SK-N-SH (cell line): ENCODE data around the gene MBTPS2. TPM values are rescaled to one million over a fixed set of nuclear protein-coding genes. Genes with fewer than 3 reads are reported as not detected.

Source experiments
- CTCF ChIA-PET: fragments of 300-600, 350-600 bp; formaldehyde crosslinking; extraction: SDS; loops from one replicate; lab custom pipeline; 2021; lab: Yijun Ruan, JAX
- POLR2A ChIA-PET: fragments of 350-600 bp; sonication (Branson Sonifier 250); formaldehyde crosslinking; extraction: SDS; loops from one replicate; lab custom pipeline; 2020; ENCODE audit warnings: antibody characterized with exemption, inconsistent platforms; lab: Yijun Ruan, JAX
- DNase-seq: peaks from one replicate; pipeline ENCODE4 v3.0.0; 2012
- H2AFZ ChIP-seq: fragments of 200-600 bp; sonication (generic); 2 replicates; pipeline ENCODE4 v1.8.1; 2016; ENCODE audit warnings: antibody characterized with exemption, mild to moderate bottlenecking, low read depth
- H3F3A ChIP-seq: fragments of 200-600 bp; sonication (generic); replicated peaks from 2 replicates; pipeline ENCODE3; 2016; ENCODE audit warnings: antibody characterized with exemption, mild to moderate bottlenecking; ENCODE audit not compliant: insufficient read depth
- H3K27ac ChIP-seq, 2 experiments: fragments of 200-500 bp in 1 of 2; fragments of 200-600 bp in 1 of 2; sonication (Bioruptor generic) in 1 of 2; sonication (generic), shearing (Covaris generic) in 1 of 2; 2 replicates each; pipeline versions ENCODE4 v1.5.1 to v1.6.1; 2014 to 2016; ENCODE audit warnings: low read depth in 2 of 2, inconsistent platforms in 1 of 2, low read length in 1 of 2, mild to moderate bottlenecking in 1 of 2, mixed read lengths in 1 of 2
- H3K27me3 ChIP-seq: fragments of 200-600 bp; sonication (generic), shearing (Covaris generic); 2 replicates; pipeline ENCODE4 v1.6.1; 2016; ENCODE audit warnings: mixed run types; ENCODE audit not compliant: insufficient read depth
- H3K36me3 ChIP-seq, 2 experiments: fragments of 200-500 bp in 1 of 2; fragments of 200-600 bp in 1 of 2; sonication (Bioruptor generic) in 1 of 2; sonication (generic) in 1 of 2; replicated peaks in 1 of 2; 2 replicates each; pipeline versions ENCODE3 to v1.5.1; 2014 to 2016; ENCODE audit warnings: low read length in 1 of 2, mild to moderate bottlenecking in 1 of 2; ENCODE audit not compliant: insufficient read depth in 2 of 2, control insufficient read depth in 1 of 2
- H3K4me1 ChIP-seq, 2 experiments: fragments of 200-500 bp in 1 of 2; fragments of 200-600 bp in 1 of 2; sonication (Bioruptor generic) in 1 of 2; sonication (generic), shearing (Covaris generic) in 1 of 2; 2 replicates each; pipeline versions ENCODE4 v1.5.1 to v1.6.1; 2014 to 2016; ENCODE audit warnings: low read depth in 1 of 2, low read length in 1 of 2, mixed run types in 1 of 2; ENCODE audit not compliant: insufficient read depth in 2 of 2, control insufficient read depth in 1 of 2
- H3K4me2 ChIP-seq: fragments of 200-600 bp; sonication (generic), shearing (Covaris generic); 2 replicates; pipeline ENCODE4 v1.6.1; 2017; ENCODE audit warnings: mixed run types
- H3K4me3 ChIP-seq, 2 experiments: fragments of 200-500 bp in 1 of 2; fragments of 200-600 bp in 1 of 2; sonication (Bioruptor generic) in 1 of 2; sonication (generic), shearing (Covaris generic) in 1 of 2; 2 replicates each; pipeline versions ENCODE4 v1.5.1 to v1.8.1; 2014 to 2016; ENCODE audit warnings: low read depth in 2 of 2, inconsistent platforms in 1 of 2, low read length in 1 of 2, mild to moderate bottlenecking in 1 of 2, mixed read lengths in 1 of 2, moderate library complexity in 1 of 2
- H3K79me2 ChIP-seq: fragments of 200-600 bp; sonication (generic); 2 replicates; pipeline ENCODE4 v1.8.1; 2017; ENCODE audit warnings: mild to moderate bottlenecking; ENCODE audit not compliant: insufficient read depth
- H3K9ac ChIP-seq: fragments of 200-600 bp; sonication (generic); 2 replicates; pipeline ENCODE4 v1.6.1; 2017; ENCODE audit warnings: mixed run types
- H3K9me2 ChIP-seq: fragments of 200-600 bp; sonication (generic); 2 replicates; pipeline ENCODE4 v1.6.1; 2017; ENCODE audit warnings: mixed run types
- H3K9me3 ChIP-seq: fragments of 200-600 bp; sonication (generic); 2 replicates; pipeline ENCODE4 v1.6.1; 2017; ENCODE audit warnings: mixed run types, mild to moderate bottlenecking, moderate library complexity
- H4K20me1 ChIP-seq: fragments of 200-600 bp; sonication (generic); 2 replicates; pipeline ENCODE4 v1.6.1; 2017; ENCODE audit warnings: mild to moderate bottlenecking, mixed run types; ENCODE audit not compliant: insufficient read depth
- EZH2phosphoT487 ChIP-seq: fragments of 200-600 bp; sonication (generic); IDR thresholded peaks from 2 replicates; pipeline ENCODE4 v1.6.1; 2017; ENCODE audit warnings: low read depth, mixed run types, mild to moderate bottlenecking, antibody characterized with exemption, moderate library complexity, borderline replicate concordance
- FOSL2 ChIP-seq: IDR thresholded peaks from 2 replicates; pipeline ENCODE4 v1.4.0; 2012; ENCODE audit warnings: low read depth, mild to moderate bottlenecking, moderate library complexity, borderline replicate concordance
- FOXM1 ChIP-seq: IDR thresholded peaks from 2 replicates; pipeline ENCODE4 v1.4.0; 2012; ENCODE audit warnings: low read depth, mild to moderate bottlenecking
- GABPA ChIP-seq: IDR thresholded peaks from 2 replicates; pipeline ENCODE4 v1.4.0; 2012; ENCODE audit warnings: low read depth, mild to moderate bottlenecking
- GATA2 ChIP-seq: sonication (generic); formaldehyde crosslinking; IDR thresholded peaks from 2 replicates; pipeline ENCODE4 v1.5.0; 2020; ENCODE audit warnings: mild to moderate bottlenecking, missing genetic modification reagents
- MEF2A ChIP-seq: IDR thresholded peaks from 2 replicates; pipeline ENCODE4 v1.4.0; 2012; ENCODE audit warnings: low read depth, borderline replicate concordance
- MXI1 ChIP-seq: IDR thresholded peaks from 2 replicates; pipeline ENCODE4 v1.6.1; 2012; ENCODE audit warnings: mild to moderate bottlenecking, low read depth, low read length, improper control_type of control experiment
- RFX5 ChIP-seq: IDR thresholded peaks from 2 replicates; pipeline ENCODE4 v1.6.1; 2012; ENCODE audit warnings: mild to moderate bottlenecking, improper control_type of control experiment, low read length
- RXRA ChIP-seq: IDR thresholded peaks from 2 replicates; pipeline ENCODE4 v1.4.0; 2012; ENCODE audit warnings: low read depth, mild to moderate bottlenecking, borderline replicate concordance
- TEAD4 ChIP-seq: IDR thresholded peaks from 2 replicates; pipeline ENCODE4 v1.4.0; 2012; ENCODE audit warnings: mild to moderate bottlenecking, borderline replicate concordance; ENCODE audit not compliant: insufficient read depth
- YY1 ChIP-seq: IDR thresholded peaks from 2 replicates; pipeline ENCODE4 v1.4.0; 2012; ENCODE audit warnings: low read depth, mild to moderate bottlenecking
- WGBS: methylation state at CpG from one replicate; pipeline ENCODE4 v1.1.6; 2017; ENCODE audit warnings: low lambda C conversion rate; 5-methylcytosine and 5-hydroxymethylcytosine counted together
- polyA plus RNA-seq, 3 experiments: library from polyadenylated mRNA; depleted of rRNA; stranded (reverse); fragments of >200 nt; gene quantifications; 2 replicates each; pipeline ENCODE4 v1.2.3, GENCODE V29; 2012
- TF ChIP-seq, protein P1 (sequence below): IDR thresholded peaks from 2 replicates; pipeline ENCODE4 v1.6.1; 2012; ENCODE audit warnings: mild to moderate bottlenecking, low read depth, low read length, moderate library complexity
- TF ChIP-seq, protein P2 (sequence below): IDR thresholded peaks from 2 replicates; pipeline ENCODE4 v1.4.0; 2012; ENCODE audit warnings: low read depth, borderline replicate concordance
- TF ChIP-seq, protein P3 (sequence below): IDR thresholded peaks from 2 replicates; pipeline ENCODE4 v1.4.0; 2012; ENCODE audit warnings: low read depth

MBTPS2 gene
- polyA plus RNA-seq, 1 of the 3 experiments (the other 2 are of a cell fraction), result 21.6 TPM

DNA sequence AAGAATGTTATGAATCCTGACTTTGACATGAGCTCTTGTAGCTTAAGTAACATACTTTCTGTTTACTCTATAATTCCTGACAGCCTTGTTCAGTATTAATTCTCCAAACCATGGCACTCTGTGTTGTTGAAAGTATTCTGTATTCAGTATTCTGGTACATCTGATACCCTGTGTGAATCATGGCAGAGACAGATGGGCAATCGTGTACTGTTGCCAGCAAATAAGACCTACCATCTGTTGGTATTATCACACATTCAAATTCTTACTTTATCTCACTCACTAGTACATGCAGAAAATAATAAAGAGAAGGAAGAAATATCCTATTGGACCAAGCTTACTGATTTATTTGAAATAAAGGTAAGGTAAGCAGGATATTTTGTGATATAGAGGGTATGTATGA is 7.9 kb downstream of the MBTPS2 start:
- Histone ChIP-seq H3K27me3 (no peaks in the 10 kb centered on the region), H3K36me3 (peaks cover 55 to 59% of the 10 kb centered on the region in 2 experiments), H2AFZ (no peak overlapping the region), H3K4me3 (no peak overlapping the region), H3F3A (no peaks in the 10 kb centered on the region), H3K9me2 (no peaks in the 10 kb centered on the region), H3K27ac (no peak overlapping the region), H3K9me3 (no peaks in the 10 kb centered on the region), H3K9ac (no peak overlapping the region), H3K4me2 (no peak overlapping the region), H4K20me1 (no peaks in the 10 kb centered on the region), H3K79me2 (no peaks in the 10 kb centered on the region), H3K4me1 (no peaks in the 10 kb centered on the region)
- TF ChIP-seq RFX5 (no peak), GATA2 (CRISPR knock-in tag) (no peak), YY1 (no peak), MEF2A (no peak), EZH2phosphoT487 (no peak), TEAD4 (no peak), RXRA (no peak), FOSL2 (no peak)
- TF ChIP-seq, protein P1, sequence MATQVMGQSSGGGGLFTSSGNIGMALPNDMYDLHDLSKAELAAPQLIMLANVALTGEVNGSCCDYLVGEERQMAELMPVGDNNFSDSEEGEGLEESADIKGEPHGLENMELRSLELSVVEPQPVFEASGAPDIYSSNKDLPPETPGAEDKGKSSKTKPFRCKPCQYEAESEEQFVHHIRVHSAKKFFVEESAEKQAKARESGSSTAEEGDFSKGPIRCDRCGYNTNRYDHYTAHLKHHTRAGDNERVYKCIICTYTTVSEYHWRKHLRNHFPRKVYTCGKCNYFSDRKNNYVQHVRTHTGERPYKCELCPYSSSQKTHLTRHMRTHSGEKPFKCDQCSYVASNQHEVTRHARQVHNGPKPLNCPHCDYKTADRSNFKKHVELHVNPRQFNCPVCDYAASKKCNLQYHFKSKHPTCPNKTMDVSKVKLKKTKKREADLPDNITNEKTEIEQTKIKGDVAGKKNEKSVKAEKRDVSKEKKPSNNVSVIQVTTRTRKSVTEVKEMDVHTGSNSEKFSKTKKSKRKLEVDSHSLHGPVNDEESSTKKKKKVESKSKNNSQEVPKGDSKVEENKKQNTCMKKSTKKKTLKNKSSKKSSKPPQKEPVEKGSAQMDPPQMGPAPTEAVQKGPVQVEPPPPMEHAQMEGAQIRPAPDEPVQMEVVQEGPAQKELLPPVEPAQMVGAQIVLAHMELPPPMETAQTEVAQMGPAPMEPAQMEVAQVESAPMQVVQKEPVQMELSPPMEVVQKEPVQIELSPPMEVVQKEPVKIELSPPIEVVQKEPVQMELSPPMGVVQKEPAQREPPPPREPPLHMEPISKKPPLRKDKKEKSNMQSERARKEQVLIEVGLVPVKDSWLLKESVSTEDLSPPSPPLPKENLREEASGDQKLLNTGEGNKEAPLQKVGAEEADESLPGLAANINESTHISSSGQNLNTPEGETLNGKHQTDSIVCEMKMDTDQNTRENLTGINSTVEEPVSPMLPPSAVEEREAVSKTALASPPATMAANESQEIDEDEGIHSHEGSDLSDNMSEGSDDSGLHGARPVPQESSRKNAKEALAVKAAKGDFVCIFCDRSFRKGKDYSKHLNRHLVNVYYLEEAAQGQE, result no peak
- CTCF ChIA-PET, result no interaction called here
- no peak for DNase-seq
- 71% methylated on average over 1 of the region's 1 CpG for WGBS
- POLR2A ChIA-PET, result no interaction called here

DNA sequence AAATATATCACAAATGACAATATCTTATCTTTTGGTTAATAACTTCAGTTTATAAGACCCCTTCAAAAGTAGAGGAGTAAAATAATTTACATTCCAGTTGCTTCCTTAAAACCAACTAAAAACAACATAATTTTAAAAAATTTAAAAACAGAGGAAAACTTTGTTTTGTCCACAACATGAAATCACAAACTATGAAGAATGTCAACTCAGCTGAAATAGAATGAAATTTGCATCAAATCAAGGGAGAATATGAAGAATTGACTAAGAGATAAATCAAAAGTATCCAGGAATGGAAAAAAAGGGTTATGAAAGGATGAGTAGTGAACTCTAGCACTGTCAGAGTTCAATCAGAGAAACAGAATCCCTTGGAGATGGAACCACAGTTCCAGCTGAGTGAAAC is 14.2 kb downstream of the MBTPS2 start:
- CTCF ChIA-PET, result no interaction called here
- Histone ChIP-seq H3K9me3 (no peaks in the 10 kb centered on the region), H3K79me2 (no peaks in the 10 kb centered on the region), H3K27me3 (no peaks in the 10 kb centered on the region), H3K4me3 (no peak overlapping the region), H3K36me3 (peaks cover 56 to 63% of the 10 kb centered on the region in 2 experiments), H3K4me1 (no peaks in the 10 kb centered on the region), H3K4me2 (no peak overlapping the region), H3K9ac (no peak overlapping the region), H3K27ac (no peak overlapping the region), H2AFZ (no peak overlapping the region), H3K9me2 (no peaks in the 10 kb centered on the region), H4K20me1 (no peaks in the 10 kb centered on the region), H3F3A (peaks cover 4% of the 10 kb centered on the region)
- POLR2A ChIA-PET, result no interaction called here
- DNase-seq, result no peak
- TF ChIP-seq, protein P2, sequence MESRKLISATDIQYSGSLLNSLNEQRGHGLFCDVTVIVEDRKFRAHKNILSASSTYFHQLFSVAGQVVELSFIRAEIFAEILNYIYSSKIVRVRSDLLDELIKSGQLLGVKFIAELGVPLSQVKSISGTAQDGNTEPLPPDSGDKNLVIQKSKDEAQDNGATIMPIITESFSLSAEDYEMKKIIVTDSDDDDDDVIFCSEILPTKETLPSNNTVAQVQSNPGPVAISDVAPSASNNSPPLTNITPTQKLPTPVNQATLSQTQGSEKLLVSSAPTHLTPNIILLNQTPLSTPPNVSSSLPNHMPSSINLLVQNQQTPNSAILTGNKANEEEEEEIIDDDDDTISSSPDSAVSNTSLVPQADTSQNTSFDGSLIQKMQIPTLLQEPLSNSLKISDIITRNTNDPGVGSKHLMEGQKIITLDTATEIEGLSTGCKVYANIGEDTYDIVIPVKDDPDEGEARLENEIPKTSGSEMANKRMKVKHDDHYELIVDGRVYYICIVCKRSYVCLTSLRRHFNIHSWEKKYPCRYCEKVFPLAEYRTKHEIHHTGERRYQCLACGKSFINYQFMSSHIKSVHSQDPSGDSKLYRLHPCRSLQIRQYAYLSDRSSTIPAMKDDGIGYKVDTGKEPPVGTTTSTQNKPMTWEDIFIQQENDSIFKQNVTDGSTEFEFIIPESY, result no peak
- no peak for TF ChIP-seq MXI1
- TF ChIP-seq, protein P3, sequence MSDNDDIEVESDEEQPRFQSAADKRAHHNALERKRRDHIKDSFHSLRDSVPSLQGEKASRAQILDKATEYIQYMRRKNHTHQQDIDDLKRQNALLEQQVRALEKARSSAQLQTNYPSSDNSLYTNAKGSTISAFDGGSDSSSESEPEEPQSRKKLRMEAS, result no peak
- no peak for TF ChIP-seq GABPA
- TF ChIP-seq TEAD4, result no peak
- no peak for TF ChIP-seq FOXM1
